Bronchial smooth muscle cell (primary cell): ENCODE results near the gene ALPG. TPM values are rescaled to one million over a fixed set of nuclear protein-coding genes. Genes with fewer than 3 reads are reported as not detected.

ENCODE experiments used
- total RNA-seq: library from RNA; depleted of rRNA; stranded (reverse); fragments of >200 nt; gene quantifications from 2 replicates; pipeline ENCODE4 v1.2.1, GENCODE V29; 2014

ALPG gene
- total RNA-seq, result not detected in 2 replicates

GRCh38 chr2:232406556-232407310, at the start of gene ALPG:
ALPG (plus strand) TSS chr2:232406844; CDS start chr2:232406895, 51 bp downstream.

GRCh38 chr2:232378735-232379151, 27.9 kb upstream of the ALPG start, which contains the start of gene ALPP:
ALPP (plus strand) TSS chr2:232378751; CDS start chr2:232378803, 52 bp downstream.

GRCh38 chr2:232455426-232456255, 49.0 kb downstream of the ALPG start, which contains the start of gene ALPI:
ALPI (plus strand) TSS chr2:232456153; CDS start chr2:232456200, 47 bp downstream.

Other genes starting within 250 kb of the ALPG start
- gene ALPP, start 28.1 kb upstream of the ALPG start, total RNA-seq, result not detected in 2 replicates
- gene ALPI, start 49.3 kb downstream of the ALPG start, total RNA-seq, result not detected in 2 replicates
- gene ECEL1, start 81.0 kb downstream of the ALPG start, total RNA-seq, result not detected in 2 replicates
- gene PRSS56, start 113.5 kb downstream of the ALPG start, total RNA-seq, result not detected in 2 replicates
- not detected in 2 replicates for gene CHRND, start 119.3 kb downstream of the ALPG start, total RNA-seq
- not detected in 2 replicates for gene CHRNG, start 132.8 kb downstream of the ALPG start, total RNA-seq
- gene TIGD1, start 143.7 kb downstream of the ALPG start, total RNA-seq, result 2.2 and 2.5 TPM in 2 replicates
- gene EIF4E2, start 143.8 kb downstream of the ALPG start, total RNA-seq, result 142 and 199 TPM in 2 replicates
- not detected in 2 replicates for gene EFHD1, start 226.8 kb downstream of the ALPG start, total RNA-seq